Measurements from ENCODE around the gene MFSD12.

GRCh38 chr19:3531716-3532115 is 25.7 kb downstream of the MFSD12 start:
- TF ChIP-seq CTCF (conservative IDR thresholded peaks at IDR 0.05) (no peak), ZFX (IDR thresholded peaks at IDR 0.05) (no peak)
